Measurements from ENCODE around the gene TJP3. TPM values are rescaled to one million over a fixed set of nuclear protein-coding genes. Genes with fewer than 3 reads are reported as not detected.

The TJP3 gene
- total RNA-seq, 4 donors from 2014 or later, result 27.3 to 60.9 (median 35.6) TPM

DNA sequence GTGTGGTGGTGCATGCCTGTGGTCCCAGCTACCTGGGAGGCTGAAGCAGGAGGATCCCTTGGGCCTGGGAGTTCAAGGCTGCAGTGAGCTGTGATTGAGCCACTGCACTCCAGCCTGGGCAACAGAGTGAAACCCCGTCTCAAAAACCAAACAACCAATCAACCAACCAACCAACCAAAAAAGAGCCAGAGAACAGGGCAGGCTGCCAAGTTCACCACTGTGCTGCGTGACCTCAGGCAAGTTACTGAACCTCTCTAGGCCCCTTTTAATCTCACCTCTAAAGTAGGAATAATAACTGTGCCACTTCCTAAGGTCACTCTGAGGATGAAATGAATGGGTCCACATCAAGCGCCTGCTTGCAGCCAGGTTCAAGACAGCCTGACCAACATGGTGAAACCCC, 16.9 kb downstream of the TJP3 start:
- TF ChIP-seq, protein P1, sequence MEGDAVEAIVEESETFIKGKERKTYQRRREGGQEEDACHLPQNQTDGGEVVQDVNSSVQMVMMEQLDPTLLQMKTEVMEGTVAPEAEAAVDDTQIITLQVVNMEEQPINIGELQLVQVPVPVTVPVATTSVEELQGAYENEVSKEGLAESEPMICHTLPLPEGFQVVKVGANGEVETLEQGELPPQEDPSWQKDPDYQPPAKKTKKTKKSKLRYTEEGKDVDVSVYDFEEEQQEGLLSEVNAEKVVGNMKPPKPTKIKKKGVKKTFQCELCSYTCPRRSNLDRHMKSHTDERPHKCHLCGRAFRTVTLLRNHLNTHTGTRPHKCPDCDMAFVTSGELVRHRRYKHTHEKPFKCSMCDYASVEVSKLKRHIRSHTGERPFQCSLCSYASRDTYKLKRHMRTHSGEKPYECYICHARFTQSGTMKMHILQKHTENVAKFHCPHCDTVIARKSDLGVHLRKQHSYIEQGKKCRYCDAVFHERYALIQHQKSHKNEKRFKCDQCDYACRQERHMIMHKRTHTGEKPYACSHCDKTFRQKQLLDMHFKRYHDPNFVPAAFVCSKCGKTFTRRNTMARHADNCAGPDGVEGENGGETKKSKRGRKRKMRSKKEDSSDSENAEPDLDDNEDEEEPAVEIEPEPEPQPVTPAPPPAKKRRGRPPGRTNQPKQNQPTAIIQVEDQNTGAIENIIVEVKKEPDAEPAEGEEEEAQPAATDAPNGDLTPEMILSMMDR (IDR thresholded peaks at IDR 0.05), result no peak
- intact Hi-C loops (cut with DNase I; ENCODE audit: low total_unique reads), result no loop called here
- no peak overlapping the region for H3K4me3 ChIP-seq (ENCODE audit: low read depth, poor library complexity, severe bottlenecking)
- no peak for DNase-seq (ENCODE audit: low spot score in 2 of 2)
- WGBS, 2 donors, result 66 to 67% methylated on average over 3 of the region's 3 CpGs

- intact Hi-C loops (cut with DNase I; ENCODE audit: low total_unique reads), result no loop called here
- no peak overlapping the region for H3K4me3 ChIP-seq (ENCODE audit: low read depth, poor library complexity, severe bottlenecking)
- WGBS, 2 donors, result 24 to 31% methylated on average over 14 of the region's 14 CpGs
- no peak for TF ChIP-seq POLR2A (IDR thresholded peaks at IDR 0.05)
- TF ChIP-seq, protein P1 (IDR thresholded peaks at IDR 0.05), result no peak
- DNase-seq (ENCODE audit: low spot score in 2 of 2), result no peak
Measured at GRCh38 chr19:3725640-3726310, 17.6 kb downstream of the TJP3 start.

DNA sequence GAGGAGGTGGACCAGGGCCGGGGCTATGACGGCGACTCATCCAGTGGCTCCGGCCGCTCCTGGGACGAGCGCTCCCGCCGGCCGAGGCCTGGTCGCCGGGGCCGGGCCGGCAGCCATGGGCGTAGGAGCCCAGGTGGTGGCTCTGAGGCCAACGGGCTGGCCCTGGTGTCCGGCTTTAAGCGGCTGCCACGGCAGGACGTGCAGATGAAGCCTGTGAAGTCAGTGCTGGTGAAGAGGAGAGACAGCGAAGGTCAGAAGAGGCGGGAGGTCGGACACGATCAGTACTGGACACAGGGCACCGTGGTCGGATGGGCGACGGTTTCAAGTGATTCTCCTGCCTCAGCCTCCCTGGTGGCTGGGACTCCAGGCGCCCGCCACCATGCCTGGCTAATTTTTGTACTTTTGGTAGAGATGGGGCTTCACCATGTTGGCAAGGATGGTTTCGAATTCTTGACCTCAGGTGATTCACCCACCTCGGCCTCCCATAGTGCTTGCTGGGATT, 22.3 kb downstream of the TJP3 start:
- WGBS, 2 donors, result 93 to 95% methylated on average over 32 of the region's 32 CpGs
- intact Hi-C loops (cut with DNase I; ENCODE audit: low total_unique reads), result no loop called here
- no peak overlapping the region for H3K4me3 ChIP-seq (ENCODE audit: low read depth, poor library complexity, severe bottlenecking)
- DNase-seq (ENCODE audit: low spot score in 2 of 2), result no peak
- TF ChIP-seq, protein P1 (IDR thresholded peaks at IDR 0.05), result no peak
- no peak for TF ChIP-seq POLR2A (IDR thresholded peaks at IDR 0.05)

DNA sequence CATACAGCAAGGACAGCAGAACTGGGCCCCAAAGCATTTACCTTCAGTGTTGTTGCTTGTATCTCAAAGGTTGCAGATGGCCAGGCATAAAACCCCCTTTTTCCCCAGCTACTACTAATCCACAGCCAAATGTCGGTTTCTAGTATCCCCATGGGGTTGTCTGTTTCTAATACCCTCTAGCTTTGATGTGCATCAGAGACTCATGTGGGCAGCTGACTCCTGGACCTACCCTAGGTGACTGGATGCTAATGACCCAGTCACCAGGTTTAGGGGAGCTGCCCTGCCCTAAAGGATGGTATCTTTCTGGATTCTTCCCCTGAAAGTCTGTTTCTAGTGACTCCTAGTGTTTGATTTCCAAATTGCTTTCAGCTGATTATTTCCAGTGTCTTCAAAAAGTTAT, 23.9 kb downstream of the TJP3 start:
- no peak for DNase-seq (ENCODE audit: low spot score in 2 of 2)
- intact Hi-C loops (cut with DNase I; ENCODE audit: low total_unique reads), result no loop called here
- no peak overlapping the region for H3K4me3 ChIP-seq (ENCODE audit: low read depth, poor library complexity, severe bottlenecking)
- TF ChIP-seq, protein P1 (IDR thresholded peaks at IDR 0.05), result no peak
- no peak for TF ChIP-seq POLR2A (IDR thresholded peaks at IDR 0.05)
- WGBS, 2 donors, result 63 to 83% methylated on average over 1 of the region's 1 CpG

GRCh38 chr19:3733549-3734309, 25.5 kb downstream of the TJP3 start:
- 75 to 80% methylated on average over 20 of the region's 20 CpGs for WGBS, 2 donors
- no peak overlapping the region for H3K4me3 ChIP-seq (ENCODE audit: low read depth, poor library complexity, severe bottlenecking)
- no peak for DNase-seq (ENCODE audit: low spot score in 2 of 2)
- TF ChIP-seq POLR2A (IDR thresholded peaks at IDR 0.05), result no peak
- TF ChIP-seq, protein P1 (IDR thresholded peaks at IDR 0.05), result no peak
- intact Hi-C loops (cut with DNase I; ENCODE audit: low total_unique reads), result no loop called here
